DND-41 (cell line): ENCODE data around the gene FRYL.

ENCODE experiments used
- CTCF ChIP-seq: IDR thresholded peaks from 2 replicates; pipeline ENCODE4 v1.5.1; 2012; ENCODE audit warnings: borderline replicate concordance, low read length, moderate library complexity, mild to moderate bottlenecking; ENCODE audit not compliant: poor library complexity, severe bottlenecking; ENCODE audit errors: extremely low read depth
- EZH2 ChIP-seq: IDR thresholded peaks from 3 replicates; pipeline ENCODE4 v1.6.1; 2012; ENCODE audit warnings: borderline replicate concordance, low read depth, mild to moderate bottlenecking, moderate library complexity, low read length, inconsistent platforms; ENCODE audit not compliant: severe bottlenecking

GRCh38 chr4:48635310-48635709, 144.8 kb downstream of the FRYL start:
- TF ChIP-seq CTCF: no peak
- TF ChIP-seq EZH2: no peak
